Activated naive CD4-positive, alpha-beta T cell treated with anti-CD3 and anti-CD28 coated beads for 36 hours (primary cell): ENCODE results near the gene ASB6. TPM values are rescaled to one million over a fixed set of nuclear protein-coding genes. Genes with fewer than 3 reads are reported as not detected.
A peak's percentile ranks its signal among the peaks of the same experiment; 100 is the strongest.

Source experiments
- CTCF ChIA-PET: fragments of 350-600 bp; sonication (Branson Sonifier 250); formaldehyde crosslinking; loops from one replicate; lab custom pipeline; 2021; ENCODE audit warnings: antibody characterized with exemption; lab: Charles Lee
- DNase-seq: peaks from one replicate; pipeline ENCODE4 v3.0.0-alpha.2; 2020
- H3K27ac Mint-ChIP-seq: one replicate; pipeline ENCODE4 v1.8.0; 2021; ENCODE audit warnings: mild to moderate bottlenecking, mixed read lengths
- H3K27me3 Mint-ChIP-seq: one replicate; pipeline ENCODE4 v1.8.0; 2021; ENCODE audit warnings: low read depth, mixed read lengths
- H3K36me3 Mint-ChIP-seq: one replicate; pipeline ENCODE4 v1.8.0; 2021; ENCODE audit warnings: low read depth, mixed read lengths
- H3K4me1 Mint-ChIP-seq: one replicate; pipeline ENCODE4 v1.8.0; 2021; ENCODE audit warnings: low read depth, mixed read lengths
- H3K4me3 Mint-ChIP-seq: one replicate; pipeline ENCODE4 v1.8.0; 2021; ENCODE audit warnings: mild to moderate bottlenecking, moderate library complexity, mixed read lengths
- H3K9me3 Mint-ChIP-seq: one replicate; pipeline ENCODE4 v1.8.0; 2021; ENCODE audit warnings: mixed read lengths
- intact Hi-C: fragments of 100-400 bp; cut with micrococcal nuclease; formaldehyde crosslinking; loops from one replicate; pipeline ENCODE4 v1.15.1; 2023
- total RNA-seq, 2 experiments: library from RNA; stranded (reverse); gene quantifications; one replicate each; pipeline ENCODE4 v1.2.3, GENCODE V29; 2021

The ASB6 gene
- total RNA-seq, 2 experiments from 2014 or later, result 13.0 to 13.8 TPM

- no peak overlapping the region for H3K4me3 Mint-ChIP-seq
- no peaks in the 10 kb centered on the region for H3K9me3 Mint-ChIP-seq
- no peaks in the 10 kb centered on the region for H3K36me3 Mint-ChIP-seq
- no peak for DNase-seq
- CTCF ChIA-PET, result no interaction called here
- no peaks in the 10 kb centered on the region for H3K4me1 Mint-ChIP-seq
- no peak overlapping the region for H3K27ac Mint-ChIP-seq
- no peaks in the 10 kb centered on the region for H3K27me3 Mint-ChIP-seq
- intact Hi-C loops, result no loop called here
Observed at GRCh38 chr9:129648764-129649115, 6.8 kb upstream of the ASB6 start.

DNA sequence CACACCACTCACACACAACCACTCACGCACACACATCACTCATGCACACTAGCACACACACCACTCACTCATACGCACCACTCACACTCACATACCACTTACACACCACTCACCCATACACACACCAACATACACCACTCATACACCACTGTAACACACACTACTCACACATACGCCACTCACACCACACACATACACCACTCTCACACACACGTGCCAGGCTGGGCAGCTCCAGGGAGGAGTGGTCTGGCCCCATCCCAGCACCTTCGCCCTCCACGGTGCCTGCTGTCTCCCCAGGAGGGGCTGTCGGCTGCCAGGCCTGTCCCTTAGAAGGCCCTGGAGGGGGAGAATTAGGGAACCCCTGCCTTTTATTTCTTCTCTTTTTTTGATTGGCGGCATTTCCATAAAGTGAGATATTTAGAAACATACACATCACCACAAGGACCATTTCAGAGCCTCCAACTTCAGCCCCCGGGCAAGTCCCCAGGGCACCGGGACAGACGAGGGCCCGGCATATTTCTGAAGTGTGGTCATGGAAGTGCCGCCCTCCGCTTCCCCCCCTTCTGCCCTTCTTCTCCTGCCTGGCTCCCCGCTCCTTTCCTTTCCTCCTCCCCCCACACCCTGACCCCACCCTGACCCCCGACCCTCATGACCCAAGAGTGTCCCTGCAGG lies 6.3 kb upstream of the ASB6 start:
- H3K27me3 Mint-ChIP-seq, result no peaks in the 10 kb centered on the region
- H3K9me3 Mint-ChIP-seq, result no peaks in the 10 kb centered on the region
- no peak overlapping the region for H3K27ac Mint-ChIP-seq
- no peaks in the 10 kb centered on the region for H3K36me3 Mint-ChIP-seq
- CTCF ChIA-PET, result no interaction called here
- no peak overlapping the region for H3K4me3 Mint-ChIP-seq
- H3K4me1 Mint-ChIP-seq, result no peaks in the 10 kb centered on the region
- intact Hi-C loops, result no loop called here
- DNase-seq, result no peak

- no peaks in the 10 kb centered on the region for H3K4me1 Mint-ChIP-seq
- H3K27ac Mint-ChIP-seq, result no peak overlapping the region
- no peaks in the 10 kb centered on the region for H3K9me3 Mint-ChIP-seq
- no peaks in the 10 kb centered on the region for H3K36me3 Mint-ChIP-seq
- H3K27me3 Mint-ChIP-seq, result no peaks in the 10 kb centered on the region
- DNase-seq, result no peak
- intact Hi-C loops, result no loop called here
- no peak overlapping the region for H3K4me3 Mint-ChIP-seq
- CTCF ChIA-PET, result no interaction called here
Observed at GRCh38 chr9:129647635-129648034, 5.7 kb upstream of the ASB6 start.

DNA sequence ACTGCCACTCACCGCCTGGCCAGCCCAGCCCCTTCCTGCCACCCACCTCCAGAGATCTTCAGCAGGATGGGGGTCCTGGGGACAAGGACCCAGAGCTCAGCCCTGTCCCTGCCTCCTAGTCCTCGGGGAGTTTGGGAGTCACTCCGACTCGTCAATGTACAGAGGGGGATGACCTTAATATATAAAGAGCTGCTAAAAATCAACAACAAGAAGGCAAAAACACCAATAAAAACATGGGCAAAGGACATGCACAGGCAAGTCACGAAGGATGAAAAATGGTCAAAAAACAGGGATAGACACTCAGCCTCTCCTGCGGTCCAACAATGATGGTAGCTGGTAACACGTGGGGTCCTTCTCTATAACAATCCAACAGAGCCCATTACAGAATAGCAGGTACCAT lies 4.7 kb upstream of the ASB6 start:
- H3K36me3 Mint-ChIP-seq, result no peaks in the 10 kb centered on the region
- intact Hi-C loops, result no loop called here
- no peak for DNase-seq
- no peaks in the 10 kb centered on the region for H3K27me3 Mint-ChIP-seq
- peak overlapping the region; percentile 2 for H3K27ac Mint-ChIP-seq
- no peak overlapping the region for H3K4me3 Mint-ChIP-seq
- CTCF ChIA-PET, result interaction anchor here (0.7 kb wide), 1 partner anchor 378 kb away, joined by 3 read pairs; no protein-coding TSS in a partner anchor
- H3K4me1 Mint-ChIP-seq, result peaks cover 2% of the 10 kb centered on the region
- no peaks in the 10 kb centered on the region for H3K9me3 Mint-ChIP-seq

- Mint-ChIP-seq H3K4me3 (no peak overlapping the region), H3K36me3 (no peaks in the 10 kb centered on the region), H3K4me1 (peaks cover 4% of the 10 kb centered on the region), H3K27me3 (no peaks in the 10 kb centered on the region), H3K27ac (peak overlapping the region; percentile 2), H3K9me3 (no peaks in the 10 kb centered on the region)
- CTCF ChIA-PET, result interaction anchor here (0.7 kb wide), 1 partner anchor 378 kb away, joined by 3 read pairs; no protein-coding TSS in a partner anchor
- DNase-seq, result no peak
- intact Hi-C loops, result no loop called here
Observed at GRCh38 chr9:129646252-129646651, 4.3 kb upstream of the ASB6 start.

GRCh38 chr9:129644902-129645301 lies 3.0 kb upstream of the ASB6 start:
- intact Hi-C loops, result no loop called here
- H3K4me3 Mint-ChIP-seq, result no peak overlapping the region
- DNase-seq, result no peak
- H3K9me3 Mint-ChIP-seq, result no peaks in the 10 kb centered on the region
- H3K36me3 Mint-ChIP-seq, result no peaks in the 10 kb centered on the region
- H3K27ac Mint-ChIP-seq, result no peak overlapping the region
- peaks cover 17% of the 10 kb centered on the region for H3K4me1 Mint-ChIP-seq
- CTCF ChIA-PET, result no interaction called here
- no peaks in the 10 kb centered on the region for H3K27me3 Mint-ChIP-seq

GRCh38 chr9:129644365-129644764 lies 2.4 kb upstream of the ASB6 start:
- intact Hi-C loops, result no loop called here
- Mint-ChIP-seq H3K27me3 (no peaks in the 10 kb centered on the region), H3K4me3 (no peak overlapping the region), H3K27ac (no peak overlapping the region), H3K9me3 (no peaks in the 10 kb centered on the region), H3K36me3 (no peaks in the 10 kb centered on the region), H3K4me1 (peaks cover 19% of the 10 kb centered on the region)
- CTCF ChIA-PET, result interaction anchor here (2.4 kb wide), 1 partner anchor 82 kb away, joined by 15 read pairs; no protein-coding TSS in a partner anchor
- DNase-seq, result no peak

DNA sequence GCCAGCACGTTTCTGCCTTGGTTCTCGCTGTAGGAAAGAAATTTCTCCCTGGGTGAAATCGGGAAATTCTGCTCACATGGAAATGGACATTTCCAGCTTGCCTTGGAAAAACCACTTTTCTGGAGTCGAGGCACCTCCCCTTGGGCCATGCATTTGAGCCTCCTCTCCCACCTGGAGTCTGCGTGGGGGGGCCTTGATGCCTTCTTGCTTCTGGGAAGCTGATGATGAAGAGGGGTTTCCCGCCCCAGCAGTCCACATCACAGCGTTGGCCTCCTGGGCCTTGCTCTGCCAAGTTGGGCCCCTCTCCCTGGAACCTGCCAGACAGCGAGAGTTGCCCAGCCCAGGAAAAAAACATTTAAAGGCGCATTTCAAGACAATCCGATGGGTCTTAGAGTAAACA lies 1.8 kb upstream of the ASB6 start:
- Mint-ChIP-seq H3K4me3 (no peak overlapping the region), H3K27me3 (no peaks in the 10 kb centered on the region), H3K4me1 (peaks cover 19% of the 10 kb centered on the region), H3K9me3 (no peaks in the 10 kb centered on the region), H3K27ac (no peak overlapping the region), H3K36me3 (no peaks in the 10 kb centered on the region)
- intact Hi-C loops, result loop anchor here (2.0 kb wide), 1 partner anchor 83 kb away; no protein-coding TSS in a partner anchor
- DNase-seq, result no peak
- CTCF ChIA-PET, result interaction anchor here (0.6 to 2.4 kb wide), 4 partner anchors 12 to 446 kb away, joined by 3 to 15 read pairs (median 6); no protein-coding TSS in a partner anchor

DNA sequence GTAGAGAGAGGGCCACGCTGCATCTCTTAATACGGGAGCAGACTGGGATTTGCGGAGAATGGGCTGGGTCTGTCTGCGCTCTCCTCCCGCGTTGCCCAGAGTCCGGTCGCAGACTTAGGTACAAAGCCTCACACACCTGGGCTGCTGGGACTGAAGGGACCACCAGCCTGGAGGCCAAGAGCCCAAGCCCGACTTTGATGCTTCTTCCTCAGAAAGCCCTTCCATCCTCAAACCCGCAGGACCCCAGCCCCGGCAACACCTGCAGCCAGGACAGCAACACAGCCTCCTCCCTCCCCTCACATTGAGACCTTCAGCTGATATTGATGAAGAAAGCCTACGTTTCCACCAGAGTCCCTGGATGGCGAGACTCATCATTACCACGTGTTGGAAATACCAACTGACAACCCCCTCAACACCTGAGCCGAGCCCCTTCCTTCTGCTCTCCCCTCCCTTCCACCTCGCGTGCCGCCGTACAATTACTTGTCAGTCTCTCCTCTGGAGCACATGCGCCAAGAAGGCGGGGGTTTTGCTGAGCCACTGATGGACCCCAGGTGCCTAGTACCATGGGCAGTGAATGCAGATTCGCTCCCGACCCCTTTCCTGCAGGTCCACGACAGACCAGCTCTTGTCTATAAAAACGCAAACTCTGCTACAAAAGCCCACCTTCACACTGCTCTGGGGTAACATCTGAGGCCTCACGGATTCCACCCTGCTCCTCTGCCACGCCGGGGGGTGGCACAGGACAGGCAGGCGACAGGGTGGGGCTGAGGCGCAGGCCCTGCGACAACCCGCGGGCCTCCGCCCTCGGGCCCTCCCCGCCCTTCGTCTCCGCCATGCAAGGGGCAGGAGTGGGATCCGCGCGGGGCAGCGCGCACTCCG lies 841 bp downstream of the ASB6 start:
- CTCF ChIA-PET, result interaction anchor here (0.9 to 2.6 kb wide), 2 partner anchors 17 to 142 kb away, joined by 3 to 14 read pairs; no protein-coding TSS in a partner anchor
- no peaks in the 10 kb centered on the region for H3K9me3 Mint-ChIP-seq
- no peaks in the 10 kb centered on the region for H3K27me3 Mint-ChIP-seq
- peak overlapping the region; percentile 78 for H3K4me3 Mint-ChIP-seq
- intact Hi-C loops, result no loop called here
- DNase-seq, result no peak
- H3K27ac Mint-ChIP-seq, result peak overlapping the region; percentile 56
- H3K4me1 Mint-ChIP-seq, result peaks cover 19% of the 10 kb centered on the region
- H3K36me3 Mint-ChIP-seq, result peaks cover 4% of the 10 kb centered on the region

GRCh38 chr9:129640086-129640870 lies 1.7 kb downstream of the ASB6 start:
- Mint-ChIP-seq H3K27me3 (no peaks in the 10 kb centered on the region), H3K36me3 (peaks cover 5% of the 10 kb centered on the region), H3K27ac (peak overlapping the region; percentile 30), H3K4me1 (peaks cover 19% of the 10 kb centered on the region), H3K9me3 (no peaks in the 10 kb centered on the region), H3K4me3 (peak overlapping the region; percentile 78)
- CTCF ChIA-PET, result interaction anchor here (0.6 to 2.6 kb wide), 4 partner anchors 10 to 312 kb away, joined by 3 to 14 read pairs (median 4); no protein-coding TSS in a partner anchor
- DNase-seq, result no peak
- intact Hi-C loops, result no loop called here

GRCh38 chr9:129639756-129640085 lies 2.2 kb downstream of the ASB6 start:
- CTCF ChIA-PET, result interaction anchor here (0.6 to 2.6 kb wide), 4 partner anchors 10 to 311 kb away, joined by 3 to 14 read pairs (median 4); no protein-coding TSS in a partner anchor
- H3K27ac Mint-ChIP-seq, result peak overlapping the region; percentile 30
- intact Hi-C loops, result no loop called here
- DNase-seq, result no peak
- peak overlapping the region; percentile 78 for H3K4me3 Mint-ChIP-seq
- peaks cover 19% of the 10 kb centered on the region for H3K4me1 Mint-ChIP-seq
- H3K36me3 Mint-ChIP-seq, result peaks cover 11% of the 10 kb centered on the region
- no peaks in the 10 kb centered on the region for H3K9me3 Mint-ChIP-seq
- H3K27me3 Mint-ChIP-seq, result no peaks in the 10 kb centered on the region
